Nephron progenitor cell (in vitro differentiated cells): Measurements from ENCODE around the gene B4GALNT1.
A peak's percentile ranks its signal among the peaks of the same experiment; 100 is the strongest.
"Not testable (repeated sequence)": the region's sequence is repeated elsewhere in the genome, so short reads cannot be mapped to it uniquely, and the experiment has no call there.

Experiments used
- DNase-seq: peaks from one replicate; pipeline ENCODE4 v3.0.0; 2021
- H3K27ac Mint-ChIP-seq: 2 replicates; pipeline ENCODE4 v1.8.0; 2021; ENCODE audit warnings: mild to moderate bottlenecking, moderate library complexity, mixed read lengths
- H3K27me3 Mint-ChIP-seq: 2 replicates; pipeline ENCODE4 v1.8.0; 2021; ENCODE audit warnings: mild to moderate bottlenecking, low read depth, mixed read lengths; ENCODE audit not compliant: poor library complexity
- H3K36me3 Mint-ChIP-seq: 2 replicates; pipeline ENCODE4 v1.8.0; 2021; ENCODE audit warnings: low read depth, mixed read lengths
- H3K4me1 Mint-ChIP-seq: 2 replicates; pipeline ENCODE4 v1.8.0; 2021; ENCODE audit warnings: mixed read lengths
- H3K4me3 Mint-ChIP-seq: 2 replicates; pipeline ENCODE4 v1.8.0; 2021; ENCODE audit warnings: mild to moderate bottlenecking, moderate library complexity, mixed read lengths
- H3K9me3 Mint-ChIP-seq: 2 replicates; pipeline ENCODE4 v1.8.0; 2021; ENCODE audit warnings: mild to moderate bottlenecking, moderate library complexity, mixed read lengths
- CTCF ChIP-seq: fragments of 200-600 bp; sonication (generic); IDR thresholded peaks from 2 replicates; pipeline ENCODE4 v1.5.0; 2021; ENCODE audit warnings: antibody characterized with exemption

The B4GALNT1 gene

GRCh38 chr12:57638096-57638495, 5.1 kb upstream of the B4GALNT1 start:
- H3K27ac Mint-ChIP-seq, result no peak overlapping the region
- H3K4me3 Mint-ChIP-seq, result no peak overlapping the region
- peaks cover 84% of the 10 kb centered on the region for H3K27me3 Mint-ChIP-seq
- DNase-seq, result no peak
- H3K9me3 Mint-ChIP-seq, result peaks cover 11% of the 10 kb centered on the region
- H3K36me3 Mint-ChIP-seq, result no peaks in the 10 kb centered on the region
- H3K4me1 Mint-ChIP-seq, result no peaks in the 10 kb centered on the region
- TF ChIP-seq CTCF, result no peak

GRCh38 chr12:57637364-57637763, 4.4 kb upstream of the B4GALNT1 start:
- H3K27me3 Mint-ChIP-seq, result peaks cover 90% of the 10 kb centered on the region
- no peak for DNase-seq
- H3K27ac Mint-ChIP-seq, result no peak overlapping the region
- no peaks in the 10 kb centered on the region for H3K36me3 Mint-ChIP-seq
- TF ChIP-seq CTCF, result no peak
- H3K4me1 Mint-ChIP-seq, result no peaks in the 10 kb centered on the region
- peaks cover 10% of the 10 kb centered on the region for H3K9me3 Mint-ChIP-seq
- H3K4me3 Mint-ChIP-seq, result no peak overlapping the region

- peaks cover 95% of the 10 kb centered on the region for H3K27me3 Mint-ChIP-seq
- H3K36me3 Mint-ChIP-seq, DNase-seq, H3K4me3 Mint-ChIP-seq, H3K9me3 Mint-ChIP-seq, H3K27ac Mint-ChIP-seq, H3K4me1 Mint-ChIP-seq: not testable (repeated sequence)
Measured at GRCh38 chr12:57636731-57637130, 3.7 kb upstream of the B4GALNT1 start.

GRCh38 chr12:57632073-57632957, 686 bp downstream of the B4GALNT1 start:
- Mint-ChIP-seq H3K9me3 (no peaks in the 10 kb centered on the region), H3K4me1 (peaks cover 14% of the 10 kb centered on the region), H3K4me3 (peak overlapping the region; percentile 68), H3K36me3 (no peaks in the 10 kb centered on the region), H3K27me3 (peaks cover 98% of the 10 kb centered on the region), H3K27ac (no peak overlapping the region)
- DNase-seq, result peak; percentile 53
- TF ChIP-seq CTCF, result no peak

- Mint-ChIP-seq H3K4me3 (peak overlapping the region; percentile 71), H3K27me3 (peaks cover 99% of the 10 kb centered on the region)
- DNase-seq, result no peak
Measured at GRCh38 chr12:57631566-57632072, 1.4 kb downstream of the B4GALNT1 start.

More at GRCh38 chr12:57631566-57632072, 1.4 kb downstream of the B4GALNT1 start:
- Mint-ChIP-seq H3K27ac (no peak overlapping the region), H3K4me1 (peaks cover 19% of the 10 kb centered on the region), H3K9me3 (no peaks in the 10 kb centered on the region), H3K36me3 (no peaks in the 10 kb centered on the region)
- no peak for TF ChIP-seq CTCF
